Mucosa of descending colon (tissue), 3 donors: Measurements from ENCODE around the gene PLA2G2F. TPM values are rescaled to one million over a fixed set of nuclear protein-coding genes. Genes with fewer than 3 reads are reported as not detected.

Source experiments
- ATAC-seq: fragments of 200-7000 bp; cut with Tn5 transposase; one replicate; pipeline ENCODE4 v1.9.1; 2020; ENCODE audit warnings: mild to moderate bottlenecking, moderate library complexity
- DNase-seq, 3 donors: peaks; one replicate each; pipeline ENCODE4 v3.0.0-alpha.2; 2020
- H3K36me3 ChIP-seq: fragments of 200-600 bp; one replicate; pipeline ENCODE4 v1.8.0; 2021; ENCODE audit warnings: low read depth, mild to moderate bottlenecking
- H3K4me1 ChIP-seq: fragments of 200-600 bp; one replicate; pipeline ENCODE4 v1.8.0; 2021; ENCODE audit warnings: low read depth, mild to moderate bottlenecking
- H3K4me3 ChIP-seq: fragments of 200-600 bp; one replicate; pipeline ENCODE4 v1.8.0; 2021; ENCODE audit warnings: mild to moderate bottlenecking
- H3K9me3 ChIP-seq: fragments of 200-600 bp; one replicate; pipeline ENCODE4 v1.8.0; 2021; ENCODE audit warnings: mild to moderate bottlenecking
- CTCF ChIP-seq: fragments of 200-600 bp; IDR thresholded peaks from one replicate; pipeline ENCODE4 v1.8.0; 2022; ENCODE audit warnings: antibody characterized with exemption, mild to moderate bottlenecking
- intact Hi-C, 2 donors: fragments of 100-400 bp; cut with DNase I in 1 of 2; cut with micrococcal nuclease in 1 of 2; formaldehyde crosslinking; loops; one replicate each; pipeline versions ENCODE4 v1.11.0 to v1.11.1; 2022; cut with DNase I, micrococcal nuclease
- total RNA-seq, 3 donors: library from RNA; stranded (reverse); fragmentation: NEBNext Ultra II Directional in 2 of 3; extraction: Animal tissue kit (Norgen Biotek cat#: 25700) in 2 of 3; gene quantifications; one replicate each; pipeline versions ENCODE4 v1.2.1 to v1.2.4, GENCODE V29; 2021 to 2023
- donor health status: DM: no; HTN: no; CAD: no; lungs with moderate emphysema.
- donor health status: DM: no; HTN: no; CAD: no.
- donor health status: DM: no; HTN: yes; CAD: no.

Gene PLA2G2F
- total RNA-seq, 3 donors from 2014 or later, result 0.12 to 0.80 TPM; not detected in 1

GRCh38 chr1:20139776-20140612 lies 871 bp downstream of the PLA2G2F start:
- DNase-seq, result no peak
- Histone ChIP-seq H3K4me1 (no peaks in the 10 kb centered on the region), H3K36me3 (no peaks in the 10 kb centered on the region), H3K4me3 (no peak overlapping the region), H3K9me3 (no peaks in the 10 kb centered on the region)
- intact Hi-C loops, result no loop called here
- no peak for TF ChIP-seq CTCF
- ATAC-seq, result no peak

- intact Hi-C loops, result no loop called here
- DNase-seq, result no peak
- Histone ChIP-seq H3K4me1 (no peaks in the 10 kb centered on the region), H3K36me3 (no peaks in the 10 kb centered on the region), H3K9me3 (no peaks in the 10 kb centered on the region), H3K4me3 (no peak overlapping the region)
- TF ChIP-seq CTCF, result no peak
- ATAC-seq, result no peak
Observed at GRCh38 chr1:20141001-20141400, 1.9 kb downstream of the PLA2G2F start.

GRCh38 chr1:20141466-20141865 lies 2.3 kb downstream of the PLA2G2F start:
- DNase-seq (no peak), ATAC-seq (no peak)
- intact Hi-C loops, result no loop called here
- Histone ChIP-seq H3K36me3 (no peaks in the 10 kb centered on the region), H3K4me3 (no peak overlapping the region), H3K9me3 (no peaks in the 10 kb centered on the region), H3K4me1 (no peaks in the 10 kb centered on the region)
- TF ChIP-seq CTCF, result no peak

GRCh38 chr1:20142001-20142710 lies 3.0 kb downstream of the PLA2G2F start:
- intact Hi-C loops, result no loop called here
- DNase-seq (no peak), ATAC-seq (no peak)
- no peaks in the 10 kb centered on the region for H3K36me3 ChIP-seq
- no peaks in the 10 kb centered on the region for H3K4me1 ChIP-seq
- no peaks in the 10 kb centered on the region for H3K9me3 ChIP-seq
- TF ChIP-seq CTCF, result no peak
- H3K4me3 ChIP-seq, result no peak overlapping the region

- no peaks in the 10 kb centered on the region for H3K9me3 ChIP-seq
- no peak for DNase-seq
- ATAC-seq, result no peak
- no peak for TF ChIP-seq CTCF
- intact Hi-C loops, result no loop called here
- H3K4me3 ChIP-seq, result no peak overlapping the region
- H3K4me1 ChIP-seq, result no peaks in the 10 kb centered on the region
- no peaks in the 10 kb centered on the region for H3K36me3 ChIP-seq
Observed at GRCh38 chr1:20143318-20143717, 4.2 kb downstream of the PLA2G2F start.
